IMR-90 (cell line): ENCODE measurements around the gene TNNI2.

Experiments used
- BHLHE40 ChIP-seq: fragments of 150-350 bp; IDR thresholded peaks from 2 replicates; pipeline ENCODE4 v1.6.1; 2016; ENCODE audit warnings: mild to moderate bottlenecking, low read depth, low read length
- CHD1 ChIP-seq: IDR thresholded peaks from 2 replicates; pipeline ENCODE4 v1.6.1; 2012; ENCODE audit warnings: low read depth, low read length, improper control_type of control experiment
- CTCF ChIP-seq: conservative IDR thresholded peaks from 2 replicates; pipeline ENCODE4 v1.5.1; 2012; ENCODE audit warnings: mild to moderate bottlenecking, low read depth, low read length, improper control_type of control experiment
- ELK1 ChIP-seq: fragments of 150-350 bp; IDR thresholded peaks from 2 replicates; pipeline ENCODE4 v1.6.1; 2016; ENCODE audit warnings: low read depth, mild to moderate bottlenecking, low read length, moderate library complexity, borderline replicate concordance
- MAFK ChIP-seq: IDR thresholded peaks from 2 replicates; pipeline ENCODE4 v1.6.1; 2012; ENCODE audit warnings: low read depth, low read length, improper control_type of control experiment
- MXI1 ChIP-seq: IDR thresholded peaks from 2 replicates; pipeline ENCODE4 v1.6.1; 2012; ENCODE audit warnings: low read depth, mild to moderate bottlenecking, low read length, moderate library complexity, borderline replicate concordance
- POLR2A ChIP-seq: IDR thresholded peaks from 2 replicates; pipeline ENCODE4 v1.6.1; 2012; ENCODE audit warnings: mild to moderate bottlenecking, low read depth, low read length
- RAD21 ChIP-seq: IDR thresholded peaks from 2 replicates; pipeline ENCODE4 v1.6.1; 2012; ENCODE audit warnings: low read length, improper control_type of control experiment
- RCOR1 ChIP-seq: IDR thresholded peaks from 2 replicates; pipeline ENCODE4 v1.6.1; 2012; ENCODE audit warnings: mild to moderate bottlenecking, low read length, improper control_type of control experiment; ENCODE audit not compliant: insufficient replicate concordance
- RFX5 ChIP-seq: IDR thresholded peaks from 2 replicates; pipeline ENCODE4 v1.8.0; 2012; ENCODE audit warnings: low read depth, mild to moderate bottlenecking, low read length, moderate library complexity
- SMC3 ChIP-seq: fragments of 150-350 bp; IDR thresholded peaks from 2 replicates; pipeline ENCODE4 v1.6.1; 2016; ENCODE audit warnings: low read depth, mild to moderate bottlenecking, antibody characterized with exemption, low read length, moderate library complexity
- USF2 ChIP-seq: fragments of 150-350 bp; IDR thresholded peaks from 2 replicates; pipeline ENCODE4 v1.6.1; 2017; ENCODE audit warnings: mild to moderate bottlenecking, antibody characterized with exemption, low read length, low read depth

GRCh38 chr11:1889224-1889930, 50.6 kb downstream of the TNNI2 start:
- TF ChIP-seq MXI1 (no peak), POLR2A (no peak), SMC3 (no peak), CTCF (no peak), ELK1 (no peak), RFX5 (no peak), RAD21 (no peak), RCOR1 (no peak), MAFK (no peak), USF2 (no peak), CHD1 (no peak), BHLHE40 (no peak)
